HG03060 (cell line): ENCODE measurements around the gene PPP1R9A.

Experiments used
- ATAC-seq: cut with Tn5 transposase; IDR thresholded peaks from one replicate; pipeline ENCODE4 v1.9.1; 2021; ENCODE audit warnings: low read depth, moderate number of reproducible peaks; ENCODE audit not compliant: unreplicated experiment

The PPP1R9A gene

GRCh38 chr7:95026018-95026417, 118.6 kb downstream of the PPP1R9A start:
- no peak for ATAC-seq

GRCh38 chr7:95026421-95027072, 119.2 kb downstream of the PPP1R9A start:
- no peak for ATAC-seq

- no peak for ATAC-seq
These were observed 120.0 kb downstream of the PPP1R9A start for GRCh38 chr7:95027234-95027872.

GRCh38 chr7:95028683-95029082, 121.3 kb downstream of the PPP1R9A start:
- ATAC-seq = no peak

GRCh38 chr7:95035295-95035694, 127.9 kb downstream of the PPP1R9A start:
- ATAC-seq = no peak

- no peak for ATAC-seq
These were observed 133.6 kb downstream of the PPP1R9A start for GRCh38 chr7:95041031-95041430.

GRCh38 chr7:95045236-95045923, 138.0 kb downstream of the PPP1R9A start:
- ATAC-seq = no peak

- no peak for ATAC-seq
These were observed 139.3 kb downstream of the PPP1R9A start for GRCh38 chr7:95046494-95047240.

GRCh38 chr7:95047291-95047690, 139.9 kb downstream of the PPP1R9A start:
- ATAC-seq = no peak

- ATAC-seq = no peak
These were observed 145.2 kb downstream of the PPP1R9A start for GRCh38 chr7:95052566-95053094.

GRCh38 chr7:95054386-95054785, 147.0 kb downstream of the PPP1R9A start:
- ATAC-seq = no peak

GRCh38 chr7:95055295-95055694, 147.9 kb downstream of the PPP1R9A start:
- ATAC-seq = no peak

- no peak for ATAC-seq
These were observed 148.8 kb downstream of the PPP1R9A start for GRCh38 chr7:95056107-95056739.

- ATAC-seq = no peak
These were observed 149.5 kb downstream of the PPP1R9A start for GRCh38 chr7:95056901-95057300.

GRCh38 chr7:95059842-95060313, 152.5 kb downstream of the PPP1R9A start:
- no peak for ATAC-seq

- no peak for ATAC-seq
These were observed 155.5 kb downstream of the PPP1R9A start for GRCh38 chr7:95062901-95063300.

GRCh38 chr7:95066737-95067530, 159.5 kb downstream of the PPP1R9A start:
- no peak for ATAC-seq

- ATAC-seq = no peak
These were observed 181.3 kb downstream of the PPP1R9A start for GRCh38 chr7:95088536-95089215.
